GM12878 (cell line): ENCODE data around the gene KCNH6. TPM values are rescaled to one million over a fixed set of nuclear protein-coding genes. Genes with fewer than 3 reads are reported as not detected.

Experiments
- ATF3 ChIP-seq: IDR thresholded peaks from 2 replicates; pipeline ENCODE4 v1.6.1; 2011; ENCODE audit warnings: low read depth, mild to moderate bottlenecking, low read length, moderate library complexity, borderline replicate concordance; ENCODE audit errors: extremely low read depth
- BACH1 ChIP-seq: fragments of 450-650 bp; IDR thresholded peaks from 2 replicates; pipeline ENCODE4 v1.6.1; 2017; ENCODE audit warnings: mild to moderate bottlenecking, borderline replicate concordance
- BMI1 ChIP-seq: fragments of 450-650 bp; IDR thresholded peaks from 2 replicates; pipeline ENCODE4 v1.6.1; 2016; ENCODE audit warnings: mild to moderate bottlenecking, moderate library complexity, borderline replicate concordance
- CBX5 ChIP-seq: sonication (generic); IDR thresholded peaks from 2 replicates; pipeline ENCODE4 v1.6.1; 2016; ENCODE audit warnings: low read depth, moderate library complexity, mild to moderate bottlenecking, inconsistent platforms
- CHD4 ChIP-seq: fragments of 200-600 bp; sonication (generic); IDR thresholded peaks from 2 replicates; pipeline ENCODE4 v1.6.1; 2016; ENCODE audit warnings: mild to moderate bottlenecking
- CREB1 ChIP-seq: IDR thresholded peaks from 2 replicates; pipeline ENCODE4 v1.6.1; 2012; ENCODE audit warnings: low read depth, mild to moderate bottlenecking, inconsistent platforms
- ELK1 ChIP-seq: IDR thresholded peaks from 2 replicates; pipeline ENCODE4 v1.6.1; 2012; ENCODE audit warnings: low read depth, low read length, improper control_type of control experiment
- GATAD2B ChIP-seq: fragments of 450-650 bp; conservative IDR thresholded peaks from 2 replicates; pipeline ENCODE4 v1.6.1; 2017; ENCODE audit warnings: low read depth, mild to moderate bottlenecking, moderate library complexity
- MLLT1 ChIP-seq: fragments of 450-650 bp; IDR thresholded peaks from 2 replicates; pipeline ENCODE4 v1.6.1; 2016; ENCODE audit warnings: mild to moderate bottlenecking
- MYC ChIP-seq: IDR thresholded peaks from 2 replicates; pipeline ENCODE4 v1.6.1; 2011; ENCODE audit warnings: mild to moderate bottlenecking, low read length, moderate library complexity, inconsistent platforms; ENCODE audit not compliant: insufficient read depth, insufficient replicate concordance, insufficient read length, severe bottlenecking
- NRF1 ChIP-seq: conservative IDR thresholded peaks from 2 replicates; pipeline ENCODE4 v1.6.1; 2011; ENCODE audit warnings: mild to moderate bottlenecking, low read depth, low read length, improper control_type of control experiment
- PKNOX1 ChIP-seq: fragments of 450-650 bp; IDR thresholded peaks from 2 replicates; pipeline ENCODE4 v1.6.1; 2016; ENCODE audit warnings: mild to moderate bottlenecking
- RAD21 ChIP-seq: IDR thresholded peaks from 2 replicates; pipeline ENCODE4 v1.6.1; 2011; ENCODE audit warnings: mild to moderate bottlenecking, low read depth, low read length, moderate library complexity; ENCODE audit not compliant: insufficient read depth
- RB1 ChIP-seq: fragments of 450-650 bp; formaldehyde crosslinking; IDR thresholded peaks from 2 replicates; pipeline ENCODE4 v1.6.1; 2017; ENCODE audit warnings: mild to moderate bottlenecking, borderline replicate concordance
- RUNX3 ChIP-seq: IDR thresholded peaks from 2 replicates; pipeline ENCODE4 v1.6.1; 2012; ENCODE audit warnings: low read length, inconsistent platforms
- SIN3A ChIP-seq: IDR thresholded peaks from 2 replicates; pipeline ENCODE4 v1.6.1; 2012; ENCODE audit warnings: low read depth, low read length, improper control_type of control experiment
- TAF1 ChIP-seq: IDR thresholded peaks from 2 replicates; pipeline ENCODE4 v1.6.1; 2011; ENCODE audit warnings: mild to moderate bottlenecking, low read depth, low read length, borderline replicate concordance
- USF1 ChIP-seq: IDR thresholded peaks from 2 replicates; pipeline ENCODE4 v1.6.1; 2011; ENCODE audit warnings: borderline replicate concordance, low read depth, mild to moderate bottlenecking, moderate library complexity, mixed read lengths, low read length; ENCODE audit not compliant: insufficient read depth; ENCODE audit errors: extremely low read length
- ZNF24 ChIP-seq: fragments of 450-650 bp; IDR thresholded peaks from 2 replicates; pipeline ENCODE4 v1.6.1; 2017; ENCODE audit warnings: antibody characterized with exemption, mild to moderate bottlenecking
- ZNF687 ChIP-seq: fragments of 450-650 bp; IDR thresholded peaks from 2 replicates; pipeline ENCODE4 v1.6.1; 2017; ENCODE audit warnings: mild to moderate bottlenecking, moderate library complexity
- polyA plus RNA-seq, 11 experiments: library from polyadenylated mRNA; depleted of rRNA in 4 of 11; unstranded in 6 of 11; stranded (reverse) in 5 of 11; fragments of >200 nt; fragmentation: Nextera tagmentation in 4 of 11; fragmentation: Illumina TruSeq in 1 of 11; extraction: Ambion mirVana in 4 of 11; extraction: Trizol in 1 of 11; gene quantifications; 1 replicate in 1 of 11; 2 replicates in 10 of 11; pipeline versions ENCODE4 v1.2.1 to v1.2.3, GENCODE V29; 2011 to 2016; ENCODE audit warnings: inconsistent platforms in 2 of 11, missing spikeins in 2 of 11, low read depth in 1 of 11
- total RNA-seq, 4 experiments: library from RNA; depleted of rRNA in 3 of 4; stranded (reverse); fragments of >200 nt in 3 of 4; fragmentation: Illumina TruSeq in 1 of 4; extraction: Trizol in 1 of 4; gene quantifications; 2 replicates each; pipeline versions ENCODE4 v1.2.1 to v1.2.3, GENCODE V29; 2013 to 2021

Gene KCNH6
- total and polyA plus RNA-seq, 10 of the 15 experiments (the other 5 are each of a cell fraction or from before 2014, with no cell fraction given): not detected

GRCh38 chr17:63549946-63550816 is 27.0 kb downstream of the KCNH6 start, which contains the start of gene DCAF7 (continued):
- TF ChIP-seq PKNOX1: peak; percentile 100
- no peak for TF ChIP-seq RB1
- 0 out of 2 replicates have a peak, but pooled peaks have one; percentile 25 for TF ChIP-seq ELK1
- no peak for TF ChIP-seq BMI1
- TF ChIP-seq TAF1: peak; percentile 93
- no peak for TF ChIP-seq MYC
- TF ChIP-seq GATAD2B: peak; percentile 58; the same call in 1 of the 2 replicates
- TF ChIP-seq ZNF687: peak; percentile 89
- peak; percentile 88 for TF ChIP-seq CREB1
- no peak for TF ChIP-seq USF1
- TF ChIP-seq RUNX3: peak; percentile 35; the same call in 1 of the 2 replicates
- TF ChIP-seq RAD21: no peak
- TF ChIP-seq MLLT1: peak; percentile 17; the same call in 1 of the 2 replicates
- TF ChIP-seq ATF3: no peak
- TF ChIP-seq NRF1: no peak
- peak; percentile 66; the same call in 1 of the 2 replicates for TF ChIP-seq BACH1
- TF ChIP-seq CHD4: no peak
- TF ChIP-seq ZNF24: no peak
- TF ChIP-seq CBX5: no peak
- TF ChIP-seq SIN3A: peak; percentile 51; the same call in 1 of the 2 replicates
